HG02759 (cell line): ENCODE measurements around the gene SMARCA4.

Source experiments
- ATAC-seq: cut with Tn5 transposase; IDR thresholded peaks from one replicate; pipeline ENCODE4 v1.9.1; 2021; ENCODE audit warnings: mild to moderate bottlenecking, moderate library complexity; ENCODE audit not compliant: unreplicated experiment

SMARCA4 gene

GRCh38 chr19:11007385-11007784 is 46.6 kb downstream of the SMARCA4 start:
- ATAC-seq = no peak

- no peak for ATAC-seq
Measured at GRCh38 chr19:11007962-11008532, 47.2 kb downstream of the SMARCA4 start.

GRCh38 chr19:11010041-11010440 is 49.2 kb downstream of the SMARCA4 start:
- no peak for ATAC-seq

- no peak for ATAC-seq
Measured at GRCh38 chr19:11012507-11012906, 51.7 kb downstream of the SMARCA4 start.

GRCh38 chr19:11013771-11014170 is 52.9 kb downstream of the SMARCA4 start:
- no peak for ATAC-seq

GRCh38 chr19:11014403-11014911 is 53.6 kb downstream of the SMARCA4 start:
- ATAC-seq = no peak

- no peak for ATAC-seq
Measured at GRCh38 chr19:11016631-11017030, 55.8 kb downstream of the SMARCA4 start.

- ATAC-seq = no peak
Measured at GRCh38 chr19:11017275-11018035, 56.6 kb downstream of the SMARCA4 start.

GRCh38 chr19:11018179-11018578 is 57.3 kb downstream of the SMARCA4 start:
- no peak for ATAC-seq

- ATAC-seq = no peak
Measured at GRCh38 chr19:11018763-11019162, 57.9 kb downstream of the SMARCA4 start.

- no peak for ATAC-seq
Measured at GRCh38 chr19:11019262-11019661, 58.4 kb downstream of the SMARCA4 start.

- no peak for ATAC-seq
Measured at GRCh38 chr19:11019824-11020223, 59.0 kb downstream of the SMARCA4 start.

- ATAC-seq = no peak
Measured at GRCh38 chr19:11020423-11020822, 59.6 kb downstream of the SMARCA4 start.

GRCh38 chr19:11020982-11021759 is 60.3 kb downstream of the SMARCA4 start:
- ATAC-seq = no peak

GRCh38 chr19:11021760-11022144 is 60.9 kb downstream of the SMARCA4 start:
- ATAC-seq = no peak

- no peak for ATAC-seq
Measured at GRCh38 chr19:11023016-11023415, 62.2 kb downstream of the SMARCA4 start.

- no peak for ATAC-seq
Measured at GRCh38 chr19:11023710-11024109, 62.9 kb downstream of the SMARCA4 start.

GRCh38 chr19:11024259-11024658 is 63.4 kb downstream of the SMARCA4 start:
- ATAC-seq = no peak

- ATAC-seq = no peak
Measured at GRCh38 chr19:11025006-11025405, 64.2 kb downstream of the SMARCA4 start.

- no peak for ATAC-seq
Measured at GRCh38 chr19:11025445-11025844, 64.6 kb downstream of the SMARCA4 start.

- ATAC-seq = no peak
Measured at GRCh38 chr19:11025997-11026396, 65.2 kb downstream of the SMARCA4 start.

- ATAC-seq = no peak
Measured at GRCh38 chr19:11027381-11027780, 66.6 kb downstream of the SMARCA4 start.
